ENCODE measurements around the gene GARS1.
"Not testable (repeated sequence)": the region's sequence is repeated elsewhere in the genome, so short reads cannot be mapped to it uniquely, and the experiment has no call there.

GARS1 gene

DNA sequence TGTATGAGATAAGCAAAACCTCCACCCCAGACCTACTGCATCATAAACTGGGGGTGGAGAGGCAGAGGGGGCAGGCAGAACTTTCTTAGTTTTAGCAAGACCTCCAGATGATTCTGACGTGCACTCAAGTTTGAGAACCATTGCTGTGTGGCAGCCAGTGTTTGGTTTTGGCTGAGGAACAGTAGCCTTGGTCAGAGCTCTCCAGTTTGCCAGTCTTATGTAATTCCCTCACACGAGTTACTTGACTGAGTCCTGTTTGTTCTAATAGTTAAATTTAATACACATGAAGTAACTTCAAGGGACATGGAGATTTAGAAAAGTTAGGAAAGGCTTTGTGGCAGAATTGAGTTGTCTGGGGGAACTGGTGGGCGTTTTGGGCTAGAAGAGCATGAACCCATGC is 38.5 kb downstream of the GARS1 start:
- DNase-seq, result no peak

DNA sequence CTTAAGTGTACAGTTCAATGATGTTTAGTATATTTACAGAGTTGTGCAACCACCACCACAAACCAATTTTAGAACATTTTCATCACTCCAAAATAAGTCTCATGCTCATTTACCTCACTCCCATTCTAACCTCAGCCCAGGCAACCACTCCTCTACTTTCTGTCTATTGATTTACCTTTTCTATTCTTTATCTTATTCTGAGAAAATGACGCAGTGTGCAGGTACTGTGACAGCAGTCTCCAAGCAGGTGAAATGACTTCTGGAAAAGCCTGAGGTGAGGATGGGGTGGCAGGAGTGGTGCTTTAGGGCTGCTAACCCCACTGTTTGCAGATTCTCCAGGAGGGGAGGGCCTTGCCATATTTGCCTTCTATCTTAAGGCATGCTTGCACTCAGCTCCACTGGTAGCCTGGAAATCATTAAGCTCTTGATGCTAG is 39.5 kb downstream of the GARS1 start:
- no peak for DNase-seq

DNA sequence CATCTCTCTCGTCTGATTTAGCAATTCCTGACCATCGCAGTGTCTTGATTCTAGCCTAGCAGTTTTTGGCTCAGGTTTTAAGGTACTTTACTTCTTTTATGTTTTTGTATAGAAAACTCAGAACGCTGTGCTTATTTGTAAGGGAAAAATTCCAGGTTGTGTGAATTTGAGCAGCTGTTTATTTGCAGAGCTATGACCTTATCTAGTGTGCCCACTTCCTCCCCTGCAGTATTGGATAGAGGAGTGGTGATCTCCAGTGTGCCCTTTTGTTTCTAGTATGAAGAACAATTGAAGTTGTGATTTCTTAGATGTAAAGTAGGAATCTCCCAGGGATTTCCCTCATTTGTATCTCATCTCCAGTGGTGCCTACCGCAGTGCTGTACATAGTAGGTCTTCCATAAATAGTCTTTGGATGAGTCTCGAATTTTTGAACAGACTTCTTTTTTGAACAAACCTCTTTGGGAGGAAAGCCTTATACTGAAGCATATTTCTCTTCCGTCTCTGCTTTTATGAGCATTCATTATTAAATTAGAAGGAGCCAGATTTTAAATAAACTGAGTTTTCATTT is 40.0 kb downstream of the GARS1 start:
- DNase-seq, result no peak

DNA sequence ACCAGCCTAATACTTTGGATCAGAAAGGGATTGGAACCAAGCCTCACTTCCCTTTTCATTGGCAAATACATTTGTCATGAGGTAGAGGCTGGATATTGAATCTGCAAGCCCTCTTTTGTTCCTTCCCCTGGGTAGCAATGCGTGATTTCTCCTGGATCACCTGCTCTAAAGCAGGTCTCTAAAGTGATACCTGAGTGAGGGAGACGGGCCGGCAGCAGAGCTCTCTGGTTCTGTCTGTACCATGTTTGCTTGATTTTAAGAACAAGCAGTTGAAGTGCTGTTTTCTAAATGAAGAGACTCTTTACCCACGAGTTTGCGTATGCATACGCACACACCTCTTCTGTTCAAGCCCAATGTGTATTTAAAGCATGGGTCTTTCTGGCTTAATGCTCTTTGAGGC is 41.1 kb downstream of the GARS1 start:
- DNase-seq, result no peak

DNA sequence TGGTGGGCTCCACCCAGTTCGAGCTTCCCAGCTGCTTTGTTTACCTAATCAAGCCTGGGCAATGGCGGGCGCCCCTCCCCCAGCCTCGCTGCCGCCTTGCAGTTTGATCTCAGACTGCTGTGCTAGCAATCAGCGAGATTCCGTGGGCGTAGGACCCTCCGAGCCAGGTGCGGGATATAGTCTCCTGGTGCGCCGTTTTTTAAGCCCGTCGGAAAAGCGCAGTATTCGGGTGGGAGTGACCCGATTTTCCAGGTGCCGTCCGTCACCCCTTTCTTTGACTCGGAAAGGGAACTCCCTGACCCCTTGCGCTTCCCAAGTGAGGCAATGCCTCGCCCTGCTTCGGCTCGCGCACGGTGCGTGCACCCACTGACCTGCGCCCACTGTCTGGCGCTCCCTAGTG is 47.6 kb downstream of the GARS1 start:
- DNase-seq, result not testable (repeated sequence)

DNA sequence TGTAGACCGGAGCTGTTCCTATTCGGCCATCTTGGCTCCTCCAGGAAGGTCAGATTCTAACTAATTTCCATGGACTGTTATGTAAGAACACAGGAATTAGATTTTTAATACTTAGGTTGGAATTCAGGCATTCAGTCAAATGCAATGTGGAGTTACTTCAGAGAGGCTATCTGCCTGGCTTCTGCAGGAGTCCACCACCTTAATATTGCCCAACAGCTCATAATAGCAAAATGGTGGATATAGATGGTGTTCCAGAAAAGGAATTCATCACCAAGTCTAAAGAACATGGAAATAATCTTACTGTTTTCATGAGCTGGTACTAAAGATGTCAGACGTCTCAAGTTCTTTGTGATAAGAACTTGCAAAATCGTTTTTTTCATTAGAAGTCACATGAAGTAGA is 48.1 kb downstream of the GARS1 start:
- no peak for DNase-seq

DNA sequence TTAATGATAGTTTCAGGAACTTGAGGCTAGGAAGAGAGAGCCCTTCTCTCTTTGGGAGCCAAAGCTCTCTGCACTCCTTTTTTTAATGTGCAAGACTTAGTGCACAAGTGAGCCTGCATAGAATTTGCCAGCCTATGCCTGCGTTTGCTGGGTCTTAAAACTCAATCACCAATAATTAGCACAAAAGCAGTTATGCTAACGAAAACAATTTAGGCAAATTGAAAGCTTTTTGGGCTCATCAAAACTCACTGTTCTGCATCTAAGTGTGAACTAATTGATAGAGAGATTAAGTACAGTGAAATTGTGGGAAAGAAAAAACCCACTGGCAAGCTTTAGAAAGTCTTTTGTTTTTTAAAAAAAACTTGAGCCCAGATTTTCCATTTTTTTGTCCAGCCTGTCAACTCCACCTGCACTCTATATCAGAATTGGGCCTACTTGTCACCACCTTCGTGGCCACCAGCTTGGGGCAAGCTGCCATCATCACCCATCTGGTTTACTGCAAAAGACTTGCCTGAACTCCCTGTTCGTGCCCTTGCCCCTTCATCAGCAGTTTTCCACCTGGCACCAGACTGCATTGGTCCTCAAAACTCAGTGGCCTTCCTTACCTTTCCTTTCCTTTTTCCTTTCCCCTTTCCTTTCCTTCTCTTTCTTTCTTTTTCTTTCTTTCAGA is 49.7 kb downstream of the GARS1 start:
- DNase-seq, result no peak

DNA sequence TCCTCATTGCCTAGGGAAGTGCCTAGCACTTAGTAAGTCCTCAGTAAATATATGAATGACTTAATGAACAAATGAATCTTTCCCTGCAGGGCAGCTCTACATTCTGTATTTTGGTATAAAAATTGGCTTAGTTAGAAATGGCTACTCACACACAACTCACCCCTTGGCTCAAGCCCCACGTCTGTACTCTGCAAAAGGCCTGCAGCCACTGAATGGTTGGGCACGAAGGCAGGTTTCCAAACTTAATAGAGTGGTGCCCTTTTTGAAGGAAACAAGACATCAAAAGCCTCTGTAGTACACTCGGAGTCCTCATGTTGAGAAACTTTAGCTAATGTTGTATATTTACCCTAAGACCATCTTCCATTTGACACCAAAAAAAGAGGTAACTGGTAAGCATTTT is 51.0 kb downstream of the GARS1 start:
- no peak for DNase-seq

DNA sequence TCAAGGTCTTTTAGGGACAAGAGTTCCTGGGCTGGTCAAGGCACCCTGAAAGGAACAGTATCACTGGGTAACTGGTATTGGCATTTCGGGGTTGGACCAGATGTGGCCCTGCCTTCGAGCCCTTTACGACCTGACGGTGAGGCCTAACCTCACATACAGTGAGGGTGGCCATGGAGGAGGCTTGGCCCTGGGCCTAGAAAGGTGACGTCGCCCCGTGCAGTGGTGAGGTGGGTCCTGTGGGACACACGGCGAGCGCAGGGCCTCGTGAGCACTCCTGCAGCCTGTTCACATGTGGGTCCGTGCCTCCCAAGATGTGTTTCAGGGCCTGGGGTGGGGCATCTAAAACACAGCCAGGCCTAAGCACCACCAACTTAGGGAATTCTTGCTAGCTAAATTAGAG is 51.5 kb downstream of the GARS1 start:
- no peak for DNase-seq

DNA sequence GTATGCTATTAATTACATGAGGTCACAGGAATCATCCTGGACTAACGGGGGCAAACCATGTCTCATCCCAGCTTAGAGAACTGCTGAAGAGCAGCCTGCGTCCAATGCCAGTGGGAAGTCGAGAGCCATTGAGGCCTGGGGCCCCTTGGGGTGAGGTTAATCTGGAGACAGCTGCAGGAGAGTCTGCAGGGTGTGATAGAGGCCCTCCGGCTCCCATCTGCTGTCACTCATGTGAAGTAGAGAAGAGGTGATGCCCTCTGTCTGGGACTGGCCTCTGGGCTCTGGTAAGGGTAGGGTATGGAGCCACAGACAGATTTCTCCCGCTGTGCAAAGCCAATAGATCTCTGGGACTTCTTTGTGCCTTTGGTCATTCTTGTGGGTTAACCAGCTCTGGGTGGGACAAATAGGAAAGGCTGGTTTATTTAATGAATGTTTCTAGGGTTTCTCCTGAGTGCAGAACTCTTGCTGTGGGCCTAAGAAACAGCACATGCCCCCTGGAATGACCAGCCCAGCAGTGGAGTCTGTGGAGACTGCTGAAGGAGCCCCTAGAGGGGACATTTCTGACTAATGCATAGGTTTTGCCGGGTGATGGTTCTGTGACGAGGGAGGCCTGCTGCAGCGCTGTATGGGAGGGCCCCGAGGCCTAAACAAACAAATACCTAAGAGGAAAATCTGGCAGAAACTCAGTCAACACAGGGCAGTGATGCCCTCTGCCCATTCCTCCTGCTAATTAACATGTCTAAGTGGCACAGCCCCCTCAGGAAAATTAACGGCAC is 53.1 kb downstream of the GARS1 start:
- DNase-seq, result no peak

DNA sequence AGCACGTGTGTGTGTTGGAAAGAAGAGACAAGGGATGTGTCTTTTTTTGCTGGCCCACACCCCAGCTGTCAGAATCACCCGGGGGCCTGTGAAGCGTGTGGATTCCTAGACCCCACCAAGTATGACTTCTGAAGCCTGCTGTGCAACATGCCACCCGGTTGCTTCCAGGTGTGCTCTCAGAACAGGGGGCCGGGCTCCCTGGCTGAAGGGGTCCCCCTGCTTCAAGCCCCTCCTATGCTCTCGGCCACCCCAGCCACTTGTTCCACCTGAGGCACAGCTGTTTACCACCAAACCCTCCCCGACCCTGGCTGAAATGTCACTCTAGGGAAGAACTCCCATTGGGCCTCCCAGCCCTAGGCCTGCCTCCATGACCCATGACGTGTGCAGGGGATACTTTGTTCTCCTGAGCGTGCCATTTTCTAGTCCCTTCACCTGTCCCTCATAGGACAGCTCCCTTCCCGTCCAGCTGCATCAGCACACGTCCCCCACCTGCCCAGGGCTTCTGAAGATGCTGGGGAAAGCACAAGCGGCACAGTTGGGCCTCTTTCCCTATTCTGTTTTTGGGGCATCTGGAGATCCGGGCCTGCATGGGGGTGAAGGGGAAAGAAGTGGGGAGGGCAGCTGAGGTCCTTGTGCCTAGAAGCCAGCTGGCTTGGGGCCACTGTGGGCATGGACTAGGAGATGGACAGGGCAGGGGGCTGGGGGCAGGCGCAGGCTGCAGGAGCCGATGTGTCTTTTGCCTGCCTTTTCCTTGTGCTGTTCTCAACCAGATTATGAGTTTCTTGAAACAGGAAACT is 54.3 kb downstream of the GARS1 start:
- DNase-seq, result no peak

DNA sequence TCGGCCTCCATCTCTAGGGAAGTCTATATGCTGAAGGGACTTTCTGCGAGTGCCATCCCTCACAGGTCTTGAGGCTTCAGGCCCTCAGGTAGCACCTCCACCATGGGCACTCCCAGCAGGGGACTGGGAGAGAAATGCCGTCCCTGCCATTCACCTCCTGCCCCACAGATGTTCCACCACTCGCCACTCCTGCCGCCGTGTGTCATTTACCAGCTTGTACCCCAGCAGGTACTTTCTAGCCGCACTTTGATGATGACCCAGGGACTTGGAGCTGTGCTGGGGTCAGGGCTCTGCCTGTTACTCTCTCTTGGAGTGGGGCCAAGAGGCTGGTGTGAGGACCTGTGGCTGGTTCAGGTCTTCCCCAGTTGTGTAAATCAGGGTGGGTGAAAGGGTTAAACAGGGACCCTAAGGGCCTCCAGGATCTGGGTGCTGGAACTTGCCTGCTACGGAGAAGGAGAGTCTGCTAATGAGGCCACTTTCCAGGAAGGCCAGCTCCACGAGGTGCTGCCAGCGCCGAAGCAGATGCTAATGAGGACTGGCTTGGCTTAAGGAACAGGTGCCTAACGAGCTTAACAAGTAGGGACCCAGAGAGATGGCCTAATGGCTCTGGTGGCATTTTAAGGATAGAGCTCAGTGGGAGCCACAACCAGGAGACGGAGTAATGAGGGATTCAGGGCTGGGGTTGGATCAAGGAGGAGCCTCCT is 55.2 kb downstream of the GARS1 start:
- no peak for DNase-seq

DNA sequence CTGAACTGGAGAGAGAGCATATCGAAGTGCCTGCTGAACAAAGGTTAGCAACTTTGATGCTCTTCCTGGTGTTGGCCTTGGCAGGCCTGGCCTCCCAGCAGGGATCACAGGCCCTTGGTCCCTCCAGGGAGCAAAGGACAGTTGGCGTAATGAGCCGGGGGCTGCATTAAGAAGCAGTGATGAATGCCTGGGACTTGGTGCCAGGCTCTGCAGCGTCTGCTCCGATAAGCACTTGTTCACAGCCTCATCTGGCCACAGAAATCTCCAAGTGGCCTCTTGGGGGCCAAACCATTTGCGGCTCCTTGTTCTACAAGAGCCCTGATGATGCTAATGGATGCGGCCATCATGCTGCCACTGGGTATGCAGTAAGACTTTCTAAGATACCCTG is 55.7 kb downstream of the GARS1 start:
- no peak for DNase-seq

DNA sequence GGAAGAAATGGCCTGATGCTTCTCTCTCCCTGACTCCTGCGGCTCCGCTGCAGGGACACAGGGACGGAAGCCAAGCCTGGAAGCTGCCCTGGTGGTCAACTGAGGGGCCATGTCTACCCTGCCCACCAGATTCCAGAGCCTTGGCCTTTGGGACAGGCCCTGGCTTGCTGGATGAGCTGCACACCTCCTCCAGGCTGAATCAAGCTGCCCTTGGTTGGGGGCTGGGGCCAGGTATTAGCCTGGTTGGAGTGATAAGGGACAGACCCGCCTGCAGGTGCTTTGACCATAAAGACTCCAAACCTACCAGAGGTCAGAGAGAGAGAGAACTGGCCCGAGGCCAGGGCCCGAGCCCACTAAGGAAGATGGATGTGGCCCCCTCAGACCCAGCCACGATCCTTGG is 57.5 kb downstream of the GARS1 start:
- DNase-seq, result no peak

DNA sequence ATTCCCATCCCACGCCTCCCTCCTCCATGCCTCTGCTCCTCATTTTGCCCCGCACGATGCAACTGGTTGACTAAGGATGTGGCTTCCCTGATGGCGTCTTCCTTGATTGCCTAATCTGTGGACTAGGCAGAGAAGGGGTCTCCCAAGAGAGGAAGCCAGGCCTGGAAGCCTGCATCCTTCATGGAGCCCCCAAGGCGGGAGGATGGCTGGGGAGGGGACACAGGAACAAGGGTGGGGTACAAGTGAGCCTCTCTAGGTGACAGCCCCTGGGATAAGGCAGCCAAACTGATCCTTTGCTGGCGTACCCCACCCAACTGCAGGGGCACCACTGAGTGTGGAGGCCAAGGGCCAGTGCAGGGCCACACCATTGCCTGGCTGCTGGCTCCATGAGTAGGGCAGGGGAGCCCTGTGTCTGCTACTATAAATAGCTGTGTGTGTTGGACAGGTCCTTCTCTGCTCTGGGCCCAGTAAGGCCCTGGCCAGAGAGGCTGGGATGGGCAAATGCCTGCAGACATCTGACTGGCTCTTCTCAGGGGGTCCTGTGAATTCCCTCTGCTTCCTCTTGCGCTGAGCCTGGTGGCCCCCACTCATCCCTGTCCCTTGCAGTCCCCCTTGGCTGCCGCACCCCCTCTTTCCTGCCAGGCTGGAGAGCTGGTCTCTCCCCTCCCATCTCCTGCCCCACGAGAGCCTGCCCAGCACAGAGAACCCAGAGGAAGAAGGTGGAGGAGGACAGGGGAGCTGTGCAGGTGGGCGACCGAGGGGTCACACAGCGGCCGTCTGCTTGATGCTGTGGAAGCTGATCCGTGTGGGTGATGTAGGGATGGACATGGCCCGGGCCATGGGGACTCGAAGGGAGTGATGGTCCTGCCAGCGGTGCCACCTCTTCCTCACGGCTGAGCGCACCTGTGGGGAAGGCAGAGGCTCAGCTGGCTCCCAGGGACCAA is 58.3 kb downstream of the GARS1 start:
- no peak for DNase-seq

DNA sequence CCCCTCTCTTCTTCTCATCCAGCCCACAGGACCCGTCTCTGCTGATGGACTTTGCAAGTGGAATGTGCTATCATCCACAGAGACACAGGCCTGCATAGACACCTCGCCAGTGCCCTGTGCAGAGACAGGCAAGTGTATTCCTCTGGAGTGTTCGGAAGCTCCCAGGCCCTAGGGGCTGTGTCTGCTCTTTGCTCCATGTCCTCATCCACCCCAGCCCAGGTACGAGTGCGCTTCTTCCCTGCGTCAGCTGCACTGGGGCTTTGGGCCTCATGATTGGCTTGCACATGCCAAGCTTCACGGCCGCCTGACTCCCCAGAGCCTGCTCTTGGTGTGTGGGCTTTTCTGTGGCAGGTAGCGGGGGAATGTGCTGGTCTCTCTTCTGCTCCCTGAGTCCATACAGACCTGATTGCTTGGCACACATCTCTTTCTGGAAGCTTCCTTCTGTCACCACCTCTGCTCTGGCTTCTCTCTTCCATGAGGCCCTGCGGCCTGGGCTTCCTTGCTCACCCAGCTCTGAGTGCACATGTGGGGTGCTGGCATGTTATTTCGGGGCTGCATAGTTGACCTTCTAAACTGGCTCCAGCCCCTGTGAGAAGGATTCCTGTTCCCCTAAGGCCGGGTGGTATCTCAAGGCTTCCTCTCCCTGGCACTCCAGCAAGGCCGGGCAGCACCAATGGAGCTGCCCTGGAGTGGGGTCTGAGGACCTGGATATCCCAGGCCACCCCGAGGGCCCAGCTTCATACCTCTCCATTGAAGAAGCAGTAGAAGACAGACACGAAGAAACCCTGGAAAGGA is 59.8 kb downstream of the GARS1 start:
- DNase-seq, result no peak

DNA sequence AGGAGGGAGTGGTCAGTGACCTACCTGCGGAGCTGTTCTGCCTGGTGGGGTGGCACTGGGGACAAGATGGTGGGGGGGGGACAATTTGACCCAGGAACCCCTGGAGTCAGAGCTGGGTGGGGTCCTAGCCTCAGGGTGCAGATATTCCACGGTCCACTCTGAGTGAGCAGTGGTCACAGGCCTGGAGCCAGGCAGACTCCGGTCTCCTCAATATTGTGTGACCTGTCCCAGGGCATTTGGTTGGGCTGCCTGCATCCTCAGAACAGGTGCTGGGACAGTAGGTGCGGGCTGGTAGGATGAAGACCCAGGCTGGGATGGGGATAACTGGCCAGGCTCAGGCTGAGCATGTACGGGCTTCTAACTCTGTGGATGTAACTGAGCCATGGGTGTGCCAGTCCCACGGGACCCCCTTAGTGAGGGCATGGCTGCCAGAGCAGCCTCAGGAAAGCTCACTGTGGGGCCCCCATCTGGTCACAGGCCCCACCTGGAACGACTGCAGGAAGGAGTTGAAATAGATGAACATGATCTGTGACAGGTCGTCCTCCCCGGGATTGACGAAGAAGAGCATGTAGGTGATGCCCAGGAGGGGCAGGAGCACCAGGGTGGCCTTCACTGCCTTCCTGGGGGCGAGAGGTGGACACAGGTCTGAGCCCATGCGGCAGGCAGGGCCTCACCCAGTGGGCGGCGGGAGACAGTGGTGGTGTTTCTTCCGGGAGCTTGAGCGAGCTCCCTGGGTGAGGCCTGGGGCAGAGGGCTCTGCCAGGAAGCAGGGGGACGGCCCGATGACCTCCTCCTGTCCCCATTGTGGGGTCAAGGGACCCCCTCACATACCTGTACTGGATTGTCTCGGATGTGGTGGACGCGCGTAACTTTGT is 60.7 kb downstream of the GARS1 start:
- no peak for DNase-seq

DNA sequence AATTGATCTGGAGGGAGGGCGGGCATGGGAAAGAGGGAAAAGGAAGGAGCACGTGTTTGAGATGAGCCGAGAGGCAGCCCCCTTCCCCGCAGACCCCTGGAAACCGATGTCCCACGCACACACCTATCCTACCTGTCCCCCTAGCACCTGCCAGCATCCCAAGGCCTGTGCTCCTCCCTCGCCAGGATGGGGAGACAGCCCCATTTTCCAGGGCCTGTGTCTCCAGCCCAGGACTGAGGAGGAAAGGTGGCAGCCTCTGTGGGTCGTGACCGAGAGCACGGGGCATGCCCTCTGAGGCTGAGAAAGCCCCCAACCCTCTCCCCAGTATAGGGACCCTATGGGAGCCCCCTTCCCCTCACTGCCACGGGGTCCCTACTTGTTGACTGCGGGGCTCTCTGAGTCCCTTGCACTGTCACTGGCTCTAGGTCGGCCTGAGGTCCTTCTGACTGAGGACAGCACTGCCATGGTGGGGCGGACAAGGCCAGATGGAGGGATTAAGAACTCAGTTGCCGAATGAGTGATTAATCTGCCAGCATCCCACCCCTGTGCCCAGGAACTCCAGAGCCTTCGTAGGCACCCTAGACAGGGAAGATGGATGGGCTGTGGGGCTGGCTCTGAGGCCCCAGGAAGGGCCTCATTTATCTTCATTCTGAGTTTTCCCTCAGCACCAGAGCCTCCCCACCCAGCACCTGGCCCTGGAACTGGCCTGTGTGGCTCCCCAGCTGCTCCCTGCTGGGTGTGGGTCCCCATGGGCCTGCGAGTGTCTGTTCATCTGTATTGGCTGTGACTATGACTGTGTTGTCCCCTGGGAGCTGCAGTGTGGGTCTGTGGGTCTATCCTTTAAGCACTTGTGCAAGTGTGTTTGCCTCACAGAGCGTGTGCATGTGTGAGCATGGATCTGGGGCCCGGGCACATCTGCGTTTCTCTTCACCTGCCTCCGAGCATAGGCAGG is 61.6 kb downstream of the GARS1 start:
- DNase-seq, result no peak

DNA sequence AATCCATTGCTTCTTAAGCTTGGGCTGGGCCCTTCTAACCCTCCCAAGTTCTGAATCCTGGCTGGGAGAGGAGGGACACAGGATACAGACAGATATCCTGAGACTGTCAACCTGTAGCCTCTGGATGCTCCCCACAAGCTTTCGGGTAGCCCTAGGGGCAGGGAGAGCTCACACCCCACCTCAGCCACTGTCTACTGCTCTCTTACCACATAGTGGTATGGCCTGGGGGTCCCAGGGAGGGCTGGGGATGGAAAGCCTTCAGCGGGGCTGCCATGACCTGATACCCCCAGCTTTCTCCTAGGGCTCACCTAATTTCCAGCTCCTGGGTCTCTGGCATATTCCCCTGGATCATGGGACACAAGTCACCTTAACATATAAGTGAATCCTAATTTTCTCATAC is 62.5 kb downstream of the GARS1 start:
- no peak for DNase-seq
